ENCODE results near the gene FARS2. TPM values are rescaled to one million over a fixed set of nuclear protein-coding genes. Genes with fewer than 3 reads are reported as not detected.
"Not testable (repeated sequence)": the region's sequence is repeated elsewhere in the genome, so short reads cannot be mapped to it uniquely, and the experiment has no call there.

Gene FARS2
- total RNA-seq, 1 donor from 2014 or later: 10.0 TPM

DNA sequence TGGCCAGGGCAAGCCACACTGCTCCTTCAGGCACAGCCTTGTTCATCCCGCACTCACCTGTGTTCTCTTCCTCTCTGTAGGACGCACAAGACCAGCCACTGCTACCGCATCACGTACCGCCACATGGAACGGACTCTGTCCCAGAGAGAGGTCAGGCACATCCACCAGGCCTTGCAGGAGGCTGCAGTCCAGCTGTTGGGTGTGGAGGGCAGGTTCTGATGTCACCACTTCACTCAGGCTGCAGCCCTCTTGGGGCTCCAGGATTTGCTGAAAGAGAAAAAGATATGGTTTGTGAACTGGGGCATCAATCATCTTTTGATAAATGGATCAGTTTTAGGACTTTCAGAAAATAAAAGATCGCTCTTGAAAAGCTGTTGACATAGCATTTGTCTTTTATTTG, 509.9 kb downstream of the FARS2 start:
- no peak for DNase-seq (ENCODE audit: low spot score)
- ATAC-seq: no peak

DNA sequence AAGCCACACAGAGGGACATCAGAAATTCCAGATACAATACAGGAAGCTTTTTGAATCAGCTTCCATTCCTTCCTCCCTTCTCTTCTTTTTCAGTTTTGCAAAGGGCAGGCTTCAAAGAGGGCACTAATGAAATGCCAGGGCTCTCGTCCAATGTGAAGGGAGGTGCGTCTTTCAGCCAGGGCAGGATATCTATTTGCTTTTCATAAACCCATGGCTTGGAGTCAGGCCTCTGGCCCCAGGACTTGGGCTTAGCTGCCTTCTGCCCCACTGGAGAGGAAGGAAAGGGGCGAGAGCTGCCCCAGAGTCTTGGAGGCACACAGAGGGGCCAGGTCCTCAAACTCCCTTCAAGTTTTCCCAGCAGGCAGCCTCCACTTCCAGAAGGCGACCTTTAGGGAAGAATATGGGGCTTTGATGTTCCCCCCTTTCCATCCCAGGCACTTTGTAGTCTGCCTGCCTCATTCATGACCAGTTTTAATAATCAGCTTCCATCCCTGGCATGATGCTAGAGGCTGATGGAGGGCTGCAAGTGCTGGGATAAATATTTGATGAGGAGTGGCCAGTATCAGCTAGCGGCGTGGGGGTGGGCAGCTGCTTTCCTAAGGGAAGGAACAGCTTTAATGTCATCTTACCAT, 510.6 kb downstream of the FARS2 start:
- no peak for ATAC-seq
- DNase-seq (ENCODE audit: low spot score): no peak

DNA sequence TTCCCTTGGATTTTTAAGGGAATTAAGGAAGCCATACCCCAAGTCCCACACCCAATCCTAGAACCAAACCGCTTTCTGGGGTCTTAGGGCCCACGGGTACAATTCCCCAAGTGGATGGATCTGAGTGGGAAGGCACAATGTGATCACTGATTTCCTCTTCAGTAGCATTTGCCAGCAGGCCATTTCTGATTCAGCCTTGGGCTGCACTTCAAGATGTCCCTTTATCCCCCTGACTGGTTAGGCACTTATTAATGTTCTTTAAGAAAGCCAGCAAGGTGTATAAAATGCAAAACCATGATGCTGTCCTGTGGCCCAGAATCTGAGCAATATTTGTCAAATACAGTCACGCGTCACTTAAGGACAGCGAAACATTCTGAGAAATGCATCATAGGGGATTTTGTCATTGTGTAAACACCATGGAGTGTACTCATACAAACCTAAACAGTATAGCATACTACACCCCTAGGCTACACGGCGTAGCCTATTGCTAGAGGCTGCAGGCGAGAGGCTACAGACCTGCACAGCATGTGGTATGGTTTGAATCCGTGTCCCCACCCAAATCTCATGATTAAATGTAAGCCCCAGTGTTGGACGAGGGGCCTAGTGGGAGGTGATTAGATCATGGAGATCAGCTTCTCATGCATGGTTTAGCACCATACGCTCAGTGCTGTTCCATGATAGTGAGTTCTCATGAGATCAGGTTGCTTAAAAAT, 511.3 kb downstream of the FARS2 start:
- no peak for ATAC-seq
- DNase-seq (ENCODE audit: low spot score): no peak

DNA sequence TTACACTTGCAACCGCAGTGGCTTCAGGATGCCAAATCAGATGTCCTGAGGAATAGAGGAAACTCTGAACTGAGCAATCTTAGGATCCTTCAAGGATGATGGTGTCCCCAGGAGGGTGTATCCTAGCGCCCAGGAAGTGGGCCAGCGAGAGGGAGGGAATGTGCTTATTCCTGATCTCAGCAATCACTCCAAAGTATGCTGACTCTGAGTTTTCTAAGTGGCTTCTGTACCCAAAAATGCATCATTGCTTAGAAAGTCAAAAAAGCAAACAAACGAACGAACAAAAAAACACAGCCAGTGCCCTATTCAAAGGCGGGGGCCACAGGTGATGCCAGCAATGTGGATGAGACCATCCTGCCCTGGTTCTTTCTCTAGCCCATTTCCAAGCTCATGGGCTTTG, 514.8 kb downstream of the FARS2 start:
- no peak for ATAC-seq
- no peak for DNase-seq (ENCODE audit: low spot score)

DNA sequence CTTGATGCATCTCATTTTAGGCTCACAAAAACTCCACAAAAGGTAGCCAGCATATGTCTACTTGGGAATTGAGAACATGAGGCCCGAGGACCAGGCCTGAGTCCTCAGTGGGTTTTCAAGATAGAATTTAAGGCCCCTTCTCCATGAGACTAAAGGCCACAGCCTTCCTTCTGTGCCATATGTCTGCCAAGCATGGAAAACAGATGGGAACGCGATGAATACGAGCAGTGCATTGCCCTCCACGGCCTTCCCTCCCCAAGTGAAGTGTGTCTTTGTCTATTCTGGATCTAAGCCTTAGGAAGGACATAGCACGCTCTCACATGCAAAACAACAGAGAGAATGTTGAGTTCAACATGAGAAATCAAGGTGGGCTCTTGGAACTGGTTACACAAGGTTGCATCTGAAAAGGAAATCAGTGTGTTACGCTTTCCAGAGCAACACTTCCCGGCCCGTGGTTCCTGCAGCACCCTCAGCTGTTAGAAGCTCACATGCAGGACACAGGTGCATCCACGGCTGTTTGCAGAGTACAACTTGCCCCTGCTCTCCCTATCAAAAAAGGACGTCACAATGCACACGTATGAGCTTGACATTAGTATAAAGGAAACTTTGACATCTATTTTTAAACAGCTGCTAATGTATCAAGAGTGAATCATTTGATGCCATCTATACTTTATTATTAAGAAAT, 515.5 kb downstream of the FARS2 start:
- no peak for DNase-seq (ENCODE audit: low spot score)
- ATAC-seq: no peak

DNA sequence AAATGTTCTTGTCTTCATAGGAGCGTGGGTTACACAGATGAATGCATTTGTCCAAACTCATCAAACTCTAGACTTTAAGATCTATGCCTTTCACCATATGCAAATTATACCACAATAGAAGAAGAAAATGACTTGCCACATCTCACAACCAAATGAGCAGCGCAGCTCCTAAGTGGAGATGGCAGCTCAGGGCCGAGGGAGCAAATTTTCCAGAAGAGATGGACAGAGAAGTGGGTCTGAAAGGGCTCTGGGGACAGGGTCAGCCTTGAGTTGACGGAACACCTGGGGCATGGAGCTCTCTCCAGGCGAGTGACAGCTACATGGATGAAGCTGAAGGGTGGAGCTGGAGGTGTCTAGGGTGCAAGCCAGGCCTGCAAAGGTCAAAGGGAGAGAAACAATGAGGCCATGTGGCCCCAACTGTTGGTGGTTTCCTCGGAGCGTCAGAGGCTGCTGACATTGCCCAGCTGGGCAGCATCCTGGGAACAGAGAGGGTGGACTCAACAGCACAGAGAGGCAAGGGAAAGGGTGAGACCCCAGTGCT, 517.1 kb downstream of the FARS2 start:
- no peak for ATAC-seq
- no peak for DNase-seq (ENCODE audit: low spot score)

DNA sequence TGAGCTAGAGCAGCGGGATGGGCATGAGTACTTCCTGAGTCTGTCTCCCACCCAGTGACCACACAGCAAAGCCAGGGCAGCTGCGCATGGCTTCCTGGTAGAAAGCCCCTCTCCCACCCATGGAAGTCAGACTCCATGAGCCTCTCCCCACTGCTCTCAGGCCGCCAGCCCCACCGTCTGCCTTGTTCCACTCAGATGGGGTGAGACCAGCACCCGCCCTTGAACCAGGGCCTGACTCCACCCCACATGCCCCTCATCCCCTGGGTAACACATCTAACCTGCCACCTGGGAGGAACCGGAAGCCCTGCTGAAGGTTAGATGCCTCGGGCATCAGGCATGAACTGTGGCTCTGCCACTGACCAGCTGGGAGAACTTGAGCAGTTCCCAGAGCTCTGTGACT, 517.6 kb downstream of the FARS2 start:
- no peak for DNase-seq (ENCODE audit: low spot score)
- ATAC-seq: no peak

DNA sequence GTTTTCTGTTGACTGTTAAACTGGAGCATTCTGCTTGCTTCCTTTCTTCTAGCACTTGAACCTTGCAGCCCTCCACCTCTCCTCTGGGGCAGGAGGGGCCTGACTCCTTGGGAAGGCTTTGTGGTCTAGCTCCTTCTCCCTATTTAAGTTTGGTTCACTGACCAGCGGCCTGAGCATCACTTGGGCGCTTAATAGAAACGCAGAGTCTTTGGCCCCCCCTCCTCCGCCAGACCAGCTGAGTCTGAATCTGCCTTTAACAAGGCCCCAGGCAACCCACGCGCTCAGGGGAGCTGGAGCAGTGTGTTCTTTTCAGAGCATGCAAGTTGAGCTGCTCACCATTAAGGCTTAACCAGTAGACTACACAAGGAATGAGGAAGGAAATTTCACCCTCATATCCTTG, 519.7 kb downstream of the FARS2 start:
- ATAC-seq: no peak
- DNase-seq (ENCODE audit: low spot score): no peak

DNA sequence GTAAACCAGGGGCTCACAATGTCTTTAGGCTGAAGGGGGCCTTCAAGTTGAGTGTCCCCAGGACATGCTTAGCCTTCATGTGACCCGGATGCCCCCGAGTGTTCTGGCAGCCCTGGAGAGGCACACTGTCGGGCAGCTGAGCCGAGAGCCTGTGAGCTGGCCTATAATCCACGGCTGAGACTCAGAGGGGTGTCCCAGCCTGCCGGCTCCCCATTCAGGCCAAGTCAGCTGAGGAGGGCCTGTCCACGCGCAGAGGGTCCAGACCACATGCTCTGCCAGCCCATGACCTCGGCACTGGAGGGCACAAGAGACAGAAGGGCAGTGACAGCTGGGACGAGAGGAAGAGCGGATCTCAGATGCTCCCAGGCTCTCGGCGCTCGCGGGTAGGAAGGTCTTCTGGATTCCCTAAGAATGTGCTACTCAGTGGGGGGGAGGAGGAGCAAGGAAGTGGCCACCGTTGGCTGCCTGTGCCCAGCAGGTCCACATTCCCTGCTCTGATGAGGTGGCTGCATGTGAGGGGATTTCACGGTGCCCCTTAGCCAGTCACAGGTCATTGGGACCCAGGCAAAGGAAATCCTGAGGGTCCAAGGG, 520.7 kb downstream of the FARS2 start:
- no peak for DNase-seq (ENCODE audit: low spot score)
- ATAC-seq: no peak

DNA sequence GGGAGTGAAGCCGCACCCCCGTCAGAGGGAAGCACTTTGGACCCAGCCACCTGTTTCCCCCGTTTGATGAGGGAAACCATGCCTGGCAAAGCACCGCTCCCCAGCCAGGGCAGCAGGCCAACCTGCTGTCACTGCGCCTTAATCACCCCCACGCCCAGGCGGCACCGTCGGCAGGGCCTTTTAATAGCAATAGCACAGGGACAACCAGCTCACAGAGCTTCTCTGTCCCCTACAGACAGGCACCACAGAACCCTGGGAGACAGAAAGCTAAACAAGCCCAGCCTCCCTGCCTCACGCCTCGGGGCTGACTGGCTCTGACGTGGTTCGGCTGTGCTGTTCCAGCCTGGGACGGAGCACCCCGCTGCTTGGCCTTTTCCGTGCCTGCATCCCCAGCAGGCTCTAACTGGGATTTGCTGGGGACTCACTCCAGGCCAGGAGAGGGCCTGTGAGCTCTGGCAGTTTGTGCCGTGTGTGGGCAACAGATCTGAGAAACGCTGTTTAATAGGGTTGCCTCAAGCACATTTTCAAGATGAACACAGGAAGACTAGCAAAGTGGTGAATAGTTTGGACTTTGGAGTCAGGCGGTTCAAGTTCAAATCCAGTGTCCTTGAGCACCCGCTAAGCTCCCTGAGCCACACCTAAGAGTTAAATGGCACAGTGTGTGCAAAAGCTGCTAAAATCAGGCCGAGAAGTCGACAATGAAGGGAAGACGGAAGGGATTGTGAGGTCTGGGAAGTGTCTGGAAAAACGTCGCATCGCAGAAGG, 521.7 kb downstream of the FARS2 start:
- ATAC-seq (no peak), DNase-seq (ENCODE audit: low spot score) (no peak)

DNA sequence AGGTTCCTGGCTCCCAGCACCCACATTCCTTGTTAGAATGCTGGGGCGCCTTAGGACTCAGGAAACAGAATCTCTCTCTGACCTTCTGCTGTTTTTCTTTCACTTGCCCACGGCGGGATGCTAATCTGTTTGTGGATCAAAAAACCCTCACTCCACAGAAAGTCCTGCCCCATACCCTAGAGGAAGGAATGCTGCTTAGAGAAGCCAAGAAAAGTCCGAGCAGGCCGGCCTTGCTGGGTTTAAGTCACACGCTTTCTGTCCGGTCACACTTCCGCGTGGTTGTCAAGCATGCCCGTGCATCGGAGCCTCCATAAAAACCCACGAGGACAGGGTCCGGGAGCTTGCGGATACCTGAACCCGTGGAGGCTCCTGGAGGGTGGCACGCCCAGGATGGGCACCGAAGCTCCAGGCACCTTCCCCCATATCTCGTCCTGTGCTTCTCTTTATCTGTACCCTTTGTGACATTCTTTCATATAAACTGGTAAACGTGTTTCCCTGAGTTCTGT, 522.3 kb downstream of the FARS2 start:
- ATAC-seq (no peak), DNase-seq (ENCODE audit: low spot score) (no peak)

DNA sequence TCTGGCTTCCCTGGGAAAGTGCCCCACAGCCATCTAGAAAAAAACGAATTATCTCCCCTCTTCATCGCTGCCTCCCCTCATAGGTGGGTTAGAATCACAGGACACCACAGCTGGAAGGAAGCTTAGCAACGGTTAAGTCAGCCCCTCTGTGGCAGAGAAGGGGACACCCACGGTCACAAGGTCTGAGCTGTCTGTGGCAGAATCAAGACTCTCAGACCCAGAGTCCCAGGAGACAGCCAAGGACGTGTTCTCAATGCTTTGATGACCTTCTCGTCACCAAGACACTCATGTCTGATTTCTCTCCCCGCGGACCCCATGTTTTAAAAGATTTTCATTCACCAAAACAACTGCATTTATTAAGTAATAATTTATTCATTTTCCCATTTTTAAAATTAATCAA, 523.9 kb downstream of the FARS2 start:
- DNase-seq (ENCODE audit: low spot score) (no peak), ATAC-seq (no peak)

DNA sequence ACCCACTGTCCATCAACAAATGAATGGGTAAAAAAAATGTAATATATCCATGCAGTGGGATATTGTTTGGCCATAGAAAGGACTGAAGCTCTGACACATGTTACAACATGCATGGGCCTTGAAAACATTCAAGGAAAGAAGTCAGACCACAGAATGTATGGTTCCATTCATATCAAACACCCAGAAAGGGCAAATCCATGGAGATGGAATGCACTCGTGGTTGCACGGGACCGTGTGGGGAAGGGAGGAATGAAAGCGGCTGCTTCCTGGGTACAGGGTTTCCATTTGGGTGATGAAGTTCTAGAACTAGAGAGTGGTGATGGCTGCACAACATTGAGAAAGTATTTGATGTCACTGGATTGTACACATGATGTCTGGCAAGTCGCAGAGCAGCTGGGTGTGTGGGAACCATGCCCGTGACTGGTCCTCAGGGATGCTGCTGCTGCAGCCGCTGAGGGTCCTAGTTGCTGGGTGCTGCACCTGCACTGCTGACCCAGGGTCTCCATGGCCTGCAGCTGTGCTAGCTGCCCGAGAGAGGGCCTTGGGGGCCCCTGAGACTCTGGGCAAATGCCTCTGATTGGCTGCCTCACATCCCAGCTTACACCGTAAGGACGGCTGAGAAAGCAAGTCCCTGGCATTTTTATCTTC, 525.1 kb downstream of the FARS2 start:
- no peak for DNase-seq (ENCODE audit: low spot score)
- ATAC-seq: no peak

DNA sequence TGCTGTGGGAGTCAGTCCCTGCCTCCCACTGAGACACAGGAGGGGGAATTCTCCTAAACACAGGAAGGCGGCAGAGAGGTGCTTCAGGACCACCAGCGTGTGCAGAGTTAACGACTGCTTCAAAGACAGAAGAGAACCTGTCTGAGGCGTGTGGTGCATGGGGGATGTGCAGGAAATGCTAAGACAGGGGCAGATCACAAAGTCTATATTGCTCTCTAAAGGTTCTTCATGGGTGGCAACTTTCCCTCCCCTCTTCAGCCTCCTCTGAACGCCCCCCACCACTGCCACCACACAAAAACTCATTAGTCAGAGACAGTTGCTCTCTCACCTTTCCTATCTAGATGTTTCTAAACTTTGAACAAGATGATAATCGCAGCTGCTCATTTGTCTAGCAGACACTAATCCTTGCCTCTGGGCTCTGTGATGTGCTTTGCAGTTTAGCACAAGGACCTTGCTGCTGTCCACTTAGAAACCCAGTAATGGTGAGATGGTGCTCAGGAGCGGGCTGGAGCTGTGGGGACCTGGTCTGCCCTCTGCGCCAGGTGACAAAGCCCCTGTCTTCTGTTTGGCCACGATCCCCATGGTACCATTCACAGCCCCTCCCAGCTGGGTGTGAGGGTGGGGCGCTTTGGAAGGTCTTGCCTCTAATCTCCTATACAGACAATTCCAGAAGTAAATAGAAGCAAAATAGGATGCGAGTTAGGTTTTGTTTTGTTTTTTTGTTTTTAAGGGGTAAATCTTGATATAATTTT, 525.8 kb downstream of the FARS2 start:
- no peak for ATAC-seq
- DNase-seq (ENCODE audit: low spot score): no peak

DNA sequence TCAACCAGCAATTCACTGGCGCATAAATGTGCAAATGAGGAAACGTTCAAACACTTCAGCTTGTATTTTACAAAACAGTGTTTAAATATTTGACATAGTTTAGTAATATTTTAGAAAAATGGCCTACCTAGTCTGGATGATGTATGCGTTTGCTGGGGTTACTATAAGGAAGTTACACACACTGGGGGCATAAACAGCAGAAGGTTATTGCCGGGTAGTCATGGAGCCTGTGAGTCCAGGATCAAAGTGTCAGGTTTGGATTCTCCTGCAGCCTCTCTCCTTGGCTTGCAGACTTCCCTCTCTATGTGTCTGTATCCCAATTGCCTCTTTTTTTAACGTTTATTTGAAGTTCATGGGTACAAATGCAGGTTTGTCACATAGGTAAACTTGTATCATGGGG, 528.1 kb downstream of the FARS2 start:
- not testable (repeated sequence) for DNase-seq (ENCODE audit: low spot score); ATAC-seq

DNA sequence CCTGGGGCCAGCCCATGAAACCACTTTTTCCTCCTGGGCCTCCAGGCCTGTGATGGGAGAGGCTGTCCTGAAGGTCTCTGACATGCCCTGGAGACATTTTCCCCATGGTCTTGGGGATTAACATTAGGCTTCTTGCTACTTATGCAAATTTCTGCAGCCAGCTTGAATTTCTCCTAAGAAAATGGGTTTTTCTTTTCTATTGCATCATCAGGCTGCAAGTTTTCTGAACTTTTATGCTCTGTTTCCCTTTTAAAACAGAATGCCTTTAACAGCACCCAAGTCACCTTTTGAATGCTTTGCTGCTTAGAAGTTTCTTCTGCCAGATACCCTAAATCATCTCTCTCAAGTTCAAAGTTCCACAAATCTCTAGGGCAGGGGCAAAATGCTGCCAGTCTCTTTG, 535.2 kb downstream of the FARS2 start:
- not testable (repeated sequence) for DNase-seq (ENCODE audit: low spot score); ATAC-seq

DNA sequence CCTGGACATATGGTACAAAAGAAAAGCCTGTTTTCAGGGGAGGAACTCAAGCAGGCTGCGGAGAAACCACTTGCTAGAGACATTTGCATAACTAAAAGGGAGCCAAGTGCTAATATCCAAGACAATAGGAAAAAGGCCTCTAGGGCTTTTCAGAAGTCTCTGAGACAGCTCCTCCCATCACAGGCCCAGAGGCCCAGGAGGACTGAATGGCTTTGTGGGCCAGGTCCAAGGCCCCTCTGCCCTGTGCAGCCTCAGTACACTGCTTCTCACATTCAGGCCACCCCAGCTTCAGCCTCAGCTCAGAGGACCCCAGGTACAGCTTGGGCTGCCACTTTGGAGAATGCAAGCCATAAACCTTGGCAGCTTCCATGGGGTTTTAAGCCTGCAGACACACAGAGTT, 545.1 kb downstream of the FARS2 start:
- DNase-seq (ENCODE audit: low spot score): not testable (repeated sequence)

DNA sequence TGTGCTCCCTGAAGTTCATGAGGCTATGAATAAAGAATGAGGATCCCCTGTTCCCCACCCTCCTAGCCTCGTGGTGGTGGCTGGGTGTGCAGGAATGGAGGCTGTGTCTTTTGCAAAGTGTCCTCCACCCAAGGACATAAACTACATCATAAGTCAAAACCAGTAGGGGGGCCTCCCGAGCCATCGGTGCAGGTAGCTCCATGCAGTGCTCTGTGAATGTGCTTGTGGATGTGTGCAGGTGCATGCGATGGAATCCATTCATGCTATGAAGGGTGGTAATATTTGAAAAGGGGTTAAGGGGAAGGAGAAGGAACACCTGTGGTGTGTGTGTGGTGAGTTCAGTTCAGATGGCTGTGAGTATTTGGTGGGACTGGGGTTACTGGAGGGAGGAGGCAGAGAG, 548.1 kb downstream of the FARS2 start:
- DNase-seq (ENCODE audit: low spot score) (no peak), ATAC-seq (no peak)

More for the DNA sequence above, 545.1 kb downstream of the FARS2 start:
- not testable (repeated sequence) for ATAC-seq

DNA sequence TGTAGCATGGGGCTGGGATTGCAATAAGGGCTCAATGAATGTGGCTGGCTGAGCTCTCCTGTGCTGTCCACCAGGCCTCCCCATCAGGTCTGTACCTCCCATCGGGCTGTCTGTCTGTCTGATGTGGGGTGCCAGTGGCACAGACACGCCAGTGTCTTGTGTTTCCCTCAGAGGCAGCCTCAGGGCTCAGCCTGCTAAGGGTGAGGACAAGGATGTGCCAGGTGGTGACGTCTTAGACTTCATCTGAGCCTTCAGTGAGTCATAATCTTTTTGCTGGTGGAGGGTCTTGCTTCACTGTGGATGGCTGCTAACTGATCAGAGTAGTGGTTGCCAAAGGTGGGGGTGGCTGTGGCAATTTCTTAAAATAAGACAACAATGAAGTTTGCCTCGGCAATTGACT, 550.7 kb downstream of the FARS2 start:
- DNase-seq (ENCODE audit: low spot score) (no peak), ATAC-seq (no peak)

Data from left lobe of liver (tissue), 2 donors.